ENCODE measurements around the gene CDSN. TPM values are rescaled to one million over a fixed set of nuclear protein-coding genes. Genes with fewer than 3 reads are reported as not detected.

The CDSN gene
- total and polyA plus RNA-seq, 2 donors (not counting 1 experiment from before 2014, with no cell fraction given), result not detected

- H3K79me2 ChIP-seq (ENCODE audit: control insufficient read depth, insufficient read depth, low read length), result no peaks in the 10 kb centered on the region
- CTCF ChIA-PET, result interaction anchor here (0.6 to 10.4 kb wide), 10 partner anchors 8 to 484 kb away, joined by 3 to 133 read pairs (median 4); no protein-coding TSS in a partner anchor
- no peak within 1 kb of the TSS for H3K27ac ChIP-seq (ENCODE audit: low read length in 2 of 2)
- 100% methylated on average over 4 of the region's 4 CpGs for WGBS (ENCODE audit: insufficient coverage)
- intact Hi-C loops (cut with micrococcal nuclease), result no loop called here
- DNase-seq (no peak), ATAC-seq (ENCODE audit: low read depth) (no peak)
- no peak within 1 kb of the TSS for H3K4me3 ChIP-seq (ENCODE audit: control extremely low read depth in 1 of 5, extremely low read depth in 1 of 5, insufficient read depth in 1 of 5, low read depth in 2 of 5, low read length in 4 of 5)
- no peak for TF ChIP-seq CTCF (IDR thresholded peaks at IDR 0.05)
- no peak for TF ChIP-seq EZH2 (IDR thresholded peaks at IDR 0.05; ENCODE audit: borderline replicate concordance, insufficient read depth, low read depth, low read length, poor library complexity, severe bottlenecking)
- peaks cover 4% of the 10 kb centered on the region for H3K4me1 Mint-ChIP-seq
- peaks cover 5 to 6% of the 10 kb centered on the region in 2 donors for H3K4me1 ChIP-seq (ENCODE audit: control insufficient read depth in 2 of 2, insufficient read depth in 2 of 2, low read length in 2 of 2)
- H3K27ac Mint-ChIP-seq, result no peak within 1 kb of the TSS
- peak within 1 kb of the TSS; percentile 85 for H2AFZ ChIP-seq (ENCODE audit: insufficient read depth, low read depth, low read length, poor library complexity, severe bottlenecking)
- H4K20me1 ChIP-seq (ENCODE audit: control insufficient read depth, insufficient read depth, low read length, poor library complexity, severe bottlenecking), result no peaks in the 10 kb centered on the region
- H3K27me3 ChIP-seq (replicated peaks in 1 of 4; ENCODE audit: control extremely low read depth in 1 of 4, control insufficient read depth in 3 of 4, insufficient read depth in 4 of 4, low read length in 3 of 4), result no peaks in the 10 kb centered on the region
- peaks cover 0 to 13% of the 10 kb centered on the region in 2 experiments for H3K36me3 ChIP-seq (replicated peaks in 1 of 2; ENCODE audit: control extremely low read depth in 1 of 2, control insufficient read depth in 1 of 2, extremely low read depth in 1 of 2, insufficient read depth in 2 of 2, low read length in 1 of 2)
- H3K27me3 Mint-ChIP-seq, result peaks cover 4% of the 10 kb centered on the region
- POLR2A ChIA-PET, result interaction anchor here (0.5 to 0.9 kb wide), 2 partner anchors 54 to 257 kb away, joined by 3 to 12 read pairs; no protein-coding TSS in a partner anchor
- H3K9me3 ChIP-seq (ENCODE audit: control extremely low read depth in 1 of 3, control insufficient read depth in 2 of 3, insufficient read depth in 1 of 3, low read length in 2 of 3), result no peaks in the 10 kb centered on the region
- peak within 1 kb of the TSS; percentile 71 for H3K4me2 ChIP-seq (replicated peaks; ENCODE audit: low read depth, low read length, poor library complexity, severe bottlenecking)
- H3K4me3 Mint-ChIP-seq, result peak within 1 kb of the TSS; percentile 83
- no peaks in the 10 kb centered on the region for H3K9me3 Mint-ChIP-seq (ENCODE audit: insufficient read depth)
- H3K9ac ChIP-seq (ENCODE audit: low read length), result no peak within 1 kb of the TSS
These were observed 18.7 kb upstream of the CDSN start, which contains the start of gene PSORS1C2 for GRCh38 chr6:31138982-31139381. PSORS1C2 (minus strand) TSS chr6:31139066; CDS start chr6:31139026, 40 bp downstream.

- ChIA-PET POLR2A (interaction anchor here (0.7 kb wide), 1 partner anchor 15 kb away, joined by 4 read pairs; no protein-coding TSS in a partner anchor), CTCF (interaction anchor here (1.6 to 10.4 kb wide), 6 partner anchors 9 to 232 kb away, joined by 4 to 133 read pairs (median 9); partner anchors contain the start of gene TCF19)
- H3K27me3 ChIP-seq (replicated peaks in 1 of 4; ENCODE audit: control extremely low read depth in 1 of 4, control insufficient read depth in 3 of 4, insufficient read depth in 4 of 4, low read length in 3 of 4), result no peaks in the 10 kb centered on the region
These were observed 15.5 kb upstream of the CDSN start for GRCh38 chr6:31135710-31136109.

More at GRCh38 chr6:31135710-31136109, 15.5 kb upstream of the CDSN start:
- Histone ChIP-seq H3K4me2 (replicated peaks; ENCODE audit: low read depth, low read length, poor library complexity, severe bottlenecking) (no peak overlapping the region), H3K4me1 (ENCODE audit: control insufficient read depth in 2 of 2, insufficient read depth in 2 of 2, low read length in 2 of 2) (peaks cover 5 to 6% of the 10 kb centered on the region in 2 donors), H3K9ac (ENCODE audit: low read length) (no peak overlapping the region), H2AFZ (ENCODE audit: insufficient read depth, low read depth, low read length, poor library complexity, severe bottlenecking) (no peak overlapping the region), H3K9me3 (ENCODE audit: control extremely low read depth in 1 of 3, control insufficient read depth in 2 of 3, insufficient read depth in 1 of 3, low read length in 2 of 3) (no peaks in the 10 kb centered on the region), H3K4me3 (ENCODE audit: control extremely low read depth in 1 of 5, extremely low read depth in 1 of 5, insufficient read depth in 1 of 5, low read depth in 2 of 5, low read length in 4 of 5) (no peak overlapping the region), H3K27ac (ENCODE audit: low read length in 2 of 2) (no peak overlapping the region), H3K36me3 (replicated peaks in 1 of 2; ENCODE audit: control extremely low read depth in 1 of 2, control insufficient read depth in 1 of 2, extremely low read depth in 1 of 2, insufficient read depth in 2 of 2, low read length in 1 of 2) (no peaks in the 10 kb centered on the region), H3K79me2 (ENCODE audit: control insufficient read depth, insufficient read depth, low read length) (no peaks in the 10 kb centered on the region), H4K20me1 (ENCODE audit: control insufficient read depth, insufficient read depth, low read length, poor library complexity, severe bottlenecking) (no peaks in the 10 kb centered on the region)
- peaks cover 4% of the 10 kb centered on the region for H3K27me3 Mint-ChIP-seq
- no peak for TF ChIP-seq EZH2 (IDR thresholded peaks at IDR 0.05; ENCODE audit: borderline replicate concordance, insufficient read depth, low read depth, low read length, poor library complexity, severe bottlenecking)
- TF ChIP-seq CTCF (IDR thresholded peaks at IDR 0.05), result no peak
- ATAC-seq (ENCODE audit: low read depth), result no peak
- no peak overlapping the region for H3K4me3 Mint-ChIP-seq
- DNase-seq, result no peak
- H3K4me1 Mint-ChIP-seq, result peaks cover 4% of the 10 kb centered on the region
- no peak overlapping the region for H3K27ac Mint-ChIP-seq
- intact Hi-C loops (cut with micrococcal nuclease), result no loop called here
- no peaks in the 10 kb centered on the region for H3K9me3 Mint-ChIP-seq (ENCODE audit: insufficient read depth)
- WGBS (ENCODE audit: insufficient coverage), result 89% methylated on average over 7 of the region's 10 CpGs
